Measurements from ENCODE around the gene ZEB2. TPM values are rescaled to one million over a fixed set of nuclear protein-coding genes. Genes with fewer than 3 reads are reported as not detected.

The ZEB2 gene
- polyA plus RNA-seq, 3 donors from 2014 or later, result 56.5 to 115 (median 62.3) TPM

- Mint-ChIP-seq H3K4me1 (peaks cover 6 to 57% of the 10 kb centered on the region in 2 donors), H3K9me3 (no peaks in the 10 kb centered on the region), H3K36me3 (peaks cover 6 to 8% (median 7%) of the 10 kb centered on the region in 3 donors), H3K27me3 (ENCODE audit: low read depth in 3 of 3) (peaks cover 2 to 6% (median 3%) of the 10 kb centered on the region in 3 donors), H3K27ac (peak overlapping the region in 3 of 6 donors; percentile 77 to 93 (median 88)), H3K4me3 (peak overlapping the region in 4 of 5 donors; percentile 5 to 48 (median 38))
- DNase-seq, result no peak
These were observed 52.3 kb downstream of the ZEB2 start for GRCh38 chr2:144467502-144468137.

- H3K27me3 Mint-ChIP-seq (ENCODE audit: low read depth in 3 of 3), result peaks cover 2 to 7% (median 6%) of the 10 kb centered on the region in 3 donors
- DNase-seq, result no peak
- no peaks in the 10 kb centered on the region for H3K9me3 Mint-ChIP-seq
- peak overlapping the region in 3 of 6 donors; percentile 80 to 93 (median 88) for H3K27ac Mint-ChIP-seq
- peak overlapping the region in 3 of 5 donors; percentile 29 to 46 (median 46) for H3K4me3 Mint-ChIP-seq
- H3K4me1 Mint-ChIP-seq, result peaks cover 16 to 67% of the 10 kb centered on the region in 2 donors
- peaks cover 9 to 14% (median 11%) of the 10 kb centered on the region in 3 donors for H3K36me3 Mint-ChIP-seq
These were observed 53.3 kb downstream of the ZEB2 start for GRCh38 chr2:144466637-144467036.

GRCh38 chr2:144465749-144466148, 54.2 kb downstream of the ZEB2 start:
- peaks cover 25 to 74% of the 10 kb centered on the region in 2 donors for H3K4me1 Mint-ChIP-seq
- no peak for DNase-seq
- peak overlapping the region in 4 of 6 donors; percentile 80 to 93 (median 85) for H3K27ac Mint-ChIP-seq

GRCh38 chr2:144464730-144465129, 55.2 kb downstream of the ZEB2 start:
- peak overlapping the region in 4 of 6 donors; percentile 78 to 93 (median 85) for H3K27ac Mint-ChIP-seq

More at GRCh38 chr2:144465749-144466148, 54.2 kb downstream of the ZEB2 start:
- Mint-ChIP-seq H3K36me3 (peaks cover 3 to 15% (median 8%) of the 10 kb centered on the region in 3 donors), H3K27me3 (ENCODE audit: low read depth in 3 of 3) (peaks cover 0 to 11% (median 4%) of the 10 kb centered on the region in 3 donors), H3K4me3 (peak overlapping the region in 2 of 5 donors; percentile 0 to 8), H3K9me3 (no peaks in the 10 kb centered on the region)

GRCh38 chr2:144463266-144463665, 56.7 kb downstream of the ZEB2 start:
- DNase-seq, result no peak
- Mint-ChIP-seq H3K27me3 (ENCODE audit: low read depth in 3 of 3) (peaks cover 5 to 16% (median 14%) of the 10 kb centered on the region in 3 donors), H3K4me3 (peak overlapping the region in 1 of 5 donors; percentile 33), H3K9me3 (no peaks in the 10 kb centered on the region), H3K27ac (peak overlapping the region in 4 of 6 donors; percentile 93 to 99 (median 98)), H3K36me3 (peaks cover 7 to 15% (median 8%) of the 10 kb centered on the region in 3 donors), H3K4me1 (peaks cover 50 to 88% of the 10 kb centered on the region in 2 donors)

More at GRCh38 chr2:144464730-144465129, 55.2 kb downstream of the ZEB2 start:
- H3K36me3 Mint-ChIP-seq, result peaks cover 3 to 15% (median 8%) of the 10 kb centered on the region in 3 donors
- no peaks in the 10 kb centered on the region for H3K9me3 Mint-ChIP-seq
- H3K27me3 Mint-ChIP-seq (ENCODE audit: low read depth in 3 of 3), result peaks cover 5 to 16% (median 9%) of the 10 kb centered on the region in 3 donors
- peaks cover 35 to 81% of the 10 kb centered on the region in 2 donors for H3K4me1 Mint-ChIP-seq
- H3K4me3 Mint-ChIP-seq, result no peak overlapping the region
- DNase-seq, result no peak

GRCh38 chr2:144462266-144462665, 57.7 kb downstream of the ZEB2 start:
- H3K27ac Mint-ChIP-seq, result peak overlapping the region in 4 of 6 donors; percentile 93 to 99 (median 98)
- peak in 1 of 3 donors; percentile 63 for DNase-seq
- peaks cover 7 to 16% (median 14%) of the 10 kb centered on the region in 3 donors for H3K27me3 Mint-ChIP-seq (ENCODE audit: low read depth in 3 of 3)
- no peaks in the 10 kb centered on the region for H3K9me3 Mint-ChIP-seq
- peaks cover 60 to 88% of the 10 kb centered on the region in 2 donors for H3K4me1 Mint-ChIP-seq
- H3K36me3 Mint-ChIP-seq, result peaks cover 7 to 15% (median 8%) of the 10 kb centered on the region in 3 donors
- peak overlapping the region; percentile 19 to 81 (median 43) for H3K4me3 Mint-ChIP-seq

GRCh38 chr2:144461308-144461766, 58.6 kb downstream of the ZEB2 start:
- DNase-seq, result no peak
- Mint-ChIP-seq H3K9me3 (no peaks in the 10 kb centered on the region), H3K27me3 (ENCODE audit: low read depth in 3 of 3) (peaks cover 8 to 19% (median 14%) of the 10 kb centered on the region in 3 donors), H3K27ac (peak overlapping the region in 4 of 6 donors; percentile 93 to 99 (median 98)), H3K4me3 (peak overlapping the region; percentile 18 to 81 (median 26)), H3K4me1 (peaks cover 69 to 88% of the 10 kb centered on the region in 2 donors), H3K36me3 (peaks cover 7 to 15% (median 8%) of the 10 kb centered on the region in 3 donors)

- Mint-ChIP-seq H3K27ac (peak overlapping the region in 4 of 6 donors; percentile 93 to 99 (median 98)), H3K4me3 (peak overlapping the region in 4 of 5 donors; percentile 18 to 81 (median 44)), H3K9me3 (no peaks in the 10 kb centered on the region), H3K4me1 (peaks cover 74 to 88% of the 10 kb centered on the region in 2 donors), H3K27me3 (ENCODE audit: low read depth in 3 of 3) (peaks cover 8 to 19% (median 14%) of the 10 kb centered on the region in 3 donors), H3K36me3 (peaks cover 7 to 15% (median 8%) of the 10 kb centered on the region in 3 donors)
- no peak for DNase-seq
These were observed 59.1 kb downstream of the ZEB2 start for GRCh38 chr2:144460727-144461307.

GRCh38 chr2:144459937-144460336, 60.0 kb downstream of the ZEB2 start:
- H3K9me3 Mint-ChIP-seq, result no peaks in the 10 kb centered on the region
- peaks cover 8 to 21% (median 14%) of the 10 kb centered on the region in 3 donors for H3K27me3 Mint-ChIP-seq (ENCODE audit: low read depth in 3 of 3)
- H3K4me1 Mint-ChIP-seq, result peaks cover 83 to 88% of the 10 kb centered on the region in 2 donors
- H3K36me3 Mint-ChIP-seq, result peaks cover 4 to 15% (median 7%) of the 10 kb centered on the region in 3 donors
- peak overlapping the region in 4 of 6 donors; percentile 93 to 99 (median 98) for H3K27ac Mint-ChIP-seq
- DNase-seq, result peak; percentile 91 to 94 (median 91)
- H3K4me3 Mint-ChIP-seq, result peak overlapping the region; percentile 4 to 91 (median 42)

- no peak for DNase-seq
- Mint-ChIP-seq H3K36me3 (peaks cover 4 to 15% (median 7%) of the 10 kb centered on the region in 3 donors), H3K4me3 (peak overlapping the region; percentile 4 to 91 (median 42)), H3K27ac (peak overlapping the region in 4 of 6 donors; percentile 93 to 99 (median 98)), H3K27me3 (ENCODE audit: low read depth in 3 of 3) (peaks cover 8 to 21% (median 14%) of the 10 kb centered on the region in 3 donors), H3K4me1 (peaks cover 89 to 90% of the 10 kb centered on the region in 2 donors), H3K9me3 (no peaks in the 10 kb centered on the region)
These were observed 60.6 kb downstream of the ZEB2 start for GRCh38 chr2:144459286-144459685.

GRCh38 chr2:144458541-144458940, 61.4 kb downstream of the ZEB2 start:
- H3K27me3 Mint-ChIP-seq (ENCODE audit: low read depth in 3 of 3), result peaks cover 8 to 21% (median 14%) of the 10 kb centered on the region in 3 donors
- DNase-seq, result no peak
- H3K4me3 Mint-ChIP-seq, result peak overlapping the region; percentile 4 to 91 (median 42)
- H3K27ac Mint-ChIP-seq, result peak overlapping the region in 4 of 6 donors; percentile 93 to 99 (median 98)
- H3K36me3 Mint-ChIP-seq, result peaks cover 4 to 9% (median 7%) of the 10 kb centered on the region in 3 donors
- H3K4me1 Mint-ChIP-seq, result peaks cover 91 to 97% of the 10 kb centered on the region in 2 donors
- H3K9me3 Mint-ChIP-seq, result no peaks in the 10 kb centered on the region

GRCh38 chr2:144456680-144457079, 63.2 kb downstream of the ZEB2 start:
- Mint-ChIP-seq H3K9me3 (no peaks in the 10 kb centered on the region), H3K4me3 (peak overlapping the region; percentile 10 to 91 (median 47)), H3K4me1 (peaks cover 95 to 100% of the 10 kb centered on the region in 2 donors), H3K27ac (peak overlapping the region in 4 of 6 donors; percentile 93 to 99 (median 98)), H3K36me3 (peaks cover 0 to 3% (median under 1%) of the 10 kb centered on the region in 3 donors), H3K27me3 (ENCODE audit: low read depth in 3 of 3) (peaks cover 8 to 17% (median 14%) of the 10 kb centered on the region in 3 donors)
- peak; percentile 46 to 61 (median 47) for DNase-seq

GRCh38 chr2:144455987-144456386, 63.9 kb downstream of the ZEB2 start:
- H3K9me3 Mint-ChIP-seq, result no peaks in the 10 kb centered on the region
- no peak for DNase-seq
- H3K4me3 Mint-ChIP-seq, result peak overlapping the region in 4 of 5 donors; percentile 18 to 91 (median 60)
- H3K36me3 Mint-ChIP-seq, result peaks cover 0 to 3% (median 0%) of the 10 kb centered on the region in 3 donors
- peaks cover 94 to 100% of the 10 kb centered on the region in 2 donors for H3K4me1 Mint-ChIP-seq
- peaks cover 8 to 12% (median 10%) of the 10 kb centered on the region in 3 donors for H3K27me3 Mint-ChIP-seq (ENCODE audit: low read depth in 3 of 3)
- H3K27ac Mint-ChIP-seq, result peak overlapping the region in 4 of 6 donors; percentile 93 to 99 (median 98)

Data from immature natural killer cell (primary cell).